K562 (cell line): ENCODE results near the gene NPAS2.

Experiments used
- ELK1 ChIP-seq: sonication (generic); formaldehyde crosslinking; IDR thresholded peaks from 2 replicates; pipeline ENCODE4 v1.8.1; 2022; ENCODE audit warnings: missing genetic modification reagents
- NFYB ChIP-seq: IDR thresholded peaks from 2 replicates; pipeline ENCODE4 v1.6.1; 2011; ENCODE audit warnings: mild to moderate bottlenecking, moderate library complexity; ENCODE audit not compliant: insufficient read length; ENCODE audit errors: extremely low read depth
- PCBP1 ChIP-seq: fragments of 200-400 bp; formaldehyde crosslinking; IDR thresholded peaks from 2 replicates; pipeline ENCODE4 v1.6.1; 2018; ENCODE audit warnings: mild to moderate bottlenecking, low read depth, low read length; ENCODE audit not compliant: poor library complexity, severe bottlenecking

GRCh38 chr2:101018934-101019333 is 199.0 kb downstream of the NPAS2 start:
- TF ChIP-seq NFYB (no peak), PCBP1 (no peak), ELK1 (CRISPR knock-in tag) (no peak)
